HG02610 (cell line): Measurements from ENCODE around the gene TOP3B.

Experiments
- ATAC-seq: cut with Tn5 transposase; IDR thresholded peaks from one replicate; pipeline ENCODE4 v1.9.1; 2021; ENCODE audit warnings: mild to moderate bottlenecking, moderate library complexity; ENCODE audit not compliant: unreplicated experiment

The TOP3B gene

DNA sequence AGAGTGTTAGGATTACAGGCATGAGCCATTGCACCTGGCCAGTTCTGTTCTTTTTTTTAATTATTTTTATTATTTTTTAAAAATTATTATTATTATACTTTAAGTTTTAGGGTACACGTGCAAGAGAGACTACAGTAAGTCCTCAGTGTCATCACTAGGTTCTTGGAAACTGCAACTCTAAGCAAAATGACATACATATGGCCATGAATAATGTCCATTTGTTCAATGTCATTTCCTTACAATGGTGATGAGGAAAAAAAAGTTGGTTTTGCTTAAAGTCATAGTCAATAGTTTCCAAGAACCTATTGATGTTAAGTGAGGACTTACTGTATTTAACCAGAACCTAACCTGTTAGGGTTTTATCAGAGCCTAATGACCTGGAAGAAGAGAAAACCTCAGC lies 29.4 kb upstream of the TOP3B start:
- ATAC-seq, result no peak

DNA sequence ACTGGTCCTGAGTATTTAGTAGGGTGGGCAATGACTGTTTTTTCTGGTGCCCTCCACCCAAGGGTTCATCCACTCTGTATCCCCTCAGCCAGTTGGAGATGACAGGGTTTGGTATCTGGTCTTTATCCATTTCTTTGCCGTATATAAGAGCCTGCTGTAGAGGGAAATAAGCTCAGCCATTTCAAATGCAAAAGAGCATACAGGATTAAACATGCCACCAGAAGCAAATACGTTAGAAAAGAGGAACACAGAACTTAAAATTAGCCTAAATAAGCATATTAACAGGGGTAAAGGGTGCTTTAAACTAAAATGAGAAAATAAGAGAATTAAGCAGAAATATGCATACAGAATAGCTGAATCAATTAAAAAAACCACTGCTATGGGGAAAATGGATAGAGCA lies 27.8 kb upstream of the TOP3B start:
- no peak for ATAC-seq

GRCh38 chr22:22009661-22010060 lies 27.1 kb upstream of the TOP3B start:
- ATAC-seq, result no peak

DNA sequence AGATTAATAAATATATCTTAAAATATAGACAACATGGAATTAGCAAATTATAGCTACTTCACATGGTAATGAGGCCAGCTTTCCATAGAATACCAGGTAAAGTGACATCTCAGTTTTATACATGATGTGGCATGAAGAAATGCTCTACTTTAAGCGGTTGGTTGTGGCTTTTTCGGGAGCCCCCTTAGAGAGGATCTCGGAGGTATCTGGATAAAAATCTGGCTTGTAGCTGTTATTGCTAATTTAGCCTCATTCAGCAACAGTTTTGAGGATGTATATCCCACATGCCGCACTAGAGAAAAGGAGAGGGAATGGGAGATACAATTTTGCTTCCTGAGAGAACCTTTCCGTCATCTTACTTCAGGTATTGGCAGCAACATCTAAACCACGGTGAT lies 24.0 kb upstream of the TOP3B start:
- no peak for ATAC-seq

- ATAC-seq, result no peak
Measured at GRCh38 chr22:22005945-22006595, 23.5 kb upstream of the TOP3B start.

DNA sequence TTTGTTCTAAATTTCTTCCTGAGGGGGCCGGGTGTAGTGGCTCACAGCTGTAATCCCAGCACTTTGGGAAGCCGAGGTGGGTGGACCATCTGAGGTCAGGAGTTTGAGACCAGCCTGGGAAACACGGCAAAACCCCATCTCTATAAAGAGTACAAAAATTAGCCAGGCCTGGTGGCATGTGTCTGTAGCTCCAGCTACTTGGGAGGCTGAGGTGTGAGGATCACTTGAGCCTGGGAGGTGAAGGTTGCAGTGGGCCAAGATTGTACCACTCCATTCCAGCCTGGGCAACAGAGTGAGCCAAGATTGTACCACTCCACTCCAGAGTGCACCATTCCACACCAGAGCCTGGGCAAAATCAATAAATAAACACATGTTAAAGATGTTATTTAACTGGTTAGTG lies 20.6 kb upstream of the TOP3B start:
- ATAC-seq, result no peak

DNA sequence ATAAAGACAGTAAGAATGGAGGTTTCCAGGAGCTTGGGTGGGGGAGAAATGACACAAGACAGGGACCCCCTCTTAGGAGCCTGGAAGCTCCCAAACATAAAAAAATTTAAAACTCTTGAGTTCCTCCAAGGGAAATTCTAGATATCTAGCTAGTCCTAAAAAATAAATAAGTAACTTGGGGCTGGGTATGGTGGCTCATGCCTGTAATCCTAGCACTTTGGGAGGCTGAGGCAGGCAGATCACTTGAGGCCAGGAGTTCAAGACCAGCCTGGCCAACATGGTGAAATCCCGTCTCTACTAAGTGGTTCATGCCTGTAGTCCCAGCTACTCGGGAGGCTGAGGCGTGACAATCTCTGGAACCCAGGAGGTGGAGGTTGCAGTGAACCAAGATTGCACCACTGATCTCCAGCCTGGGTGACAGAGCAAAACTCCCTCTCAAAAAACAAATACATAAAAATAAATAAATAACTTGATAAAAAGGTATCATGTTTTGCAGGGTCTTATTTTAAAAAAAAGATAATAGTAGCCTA lies 20.0 kb upstream of the TOP3B start:
- no peak for ATAC-seq

DNA sequence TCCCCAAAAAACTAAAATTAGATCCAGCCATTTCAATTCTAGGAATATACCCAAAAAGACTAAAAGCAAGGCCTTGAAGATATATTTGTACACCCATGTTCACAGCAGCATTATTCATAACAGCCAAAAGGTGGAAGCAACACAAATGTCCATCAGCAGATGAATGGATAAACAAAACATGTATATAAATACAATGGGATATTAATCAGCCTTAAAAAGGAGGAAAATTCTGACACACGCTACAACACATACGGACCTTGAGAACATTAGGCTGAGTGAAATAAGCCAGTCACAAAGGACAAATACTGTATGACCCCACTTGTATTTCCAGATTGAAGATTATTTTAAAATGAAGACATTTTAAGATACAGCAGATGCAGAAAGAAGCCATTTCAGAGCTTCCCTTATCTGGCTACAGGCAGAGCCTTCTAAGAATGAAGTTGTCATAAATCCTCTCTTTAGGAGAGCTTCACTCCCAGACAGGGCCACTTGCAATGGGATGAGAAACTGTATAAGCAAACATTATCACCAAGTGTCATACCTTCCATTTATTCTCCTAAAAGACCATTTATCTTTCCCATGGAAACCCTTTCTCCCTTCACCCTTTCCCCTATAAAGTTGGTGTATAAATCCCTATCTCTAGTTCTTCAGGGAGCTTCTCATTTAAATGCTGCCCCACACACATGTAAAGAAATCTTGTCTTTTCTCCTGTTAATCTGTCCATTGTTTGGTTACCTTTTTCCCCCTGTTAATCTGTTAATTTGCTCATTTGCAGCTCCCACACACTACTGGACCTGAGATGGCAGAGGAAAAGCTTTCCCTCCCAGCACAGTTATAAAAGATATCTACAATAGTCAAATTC lies 19.3 kb upstream of the TOP3B start:
- ATAC-seq, result no peak

DNA sequence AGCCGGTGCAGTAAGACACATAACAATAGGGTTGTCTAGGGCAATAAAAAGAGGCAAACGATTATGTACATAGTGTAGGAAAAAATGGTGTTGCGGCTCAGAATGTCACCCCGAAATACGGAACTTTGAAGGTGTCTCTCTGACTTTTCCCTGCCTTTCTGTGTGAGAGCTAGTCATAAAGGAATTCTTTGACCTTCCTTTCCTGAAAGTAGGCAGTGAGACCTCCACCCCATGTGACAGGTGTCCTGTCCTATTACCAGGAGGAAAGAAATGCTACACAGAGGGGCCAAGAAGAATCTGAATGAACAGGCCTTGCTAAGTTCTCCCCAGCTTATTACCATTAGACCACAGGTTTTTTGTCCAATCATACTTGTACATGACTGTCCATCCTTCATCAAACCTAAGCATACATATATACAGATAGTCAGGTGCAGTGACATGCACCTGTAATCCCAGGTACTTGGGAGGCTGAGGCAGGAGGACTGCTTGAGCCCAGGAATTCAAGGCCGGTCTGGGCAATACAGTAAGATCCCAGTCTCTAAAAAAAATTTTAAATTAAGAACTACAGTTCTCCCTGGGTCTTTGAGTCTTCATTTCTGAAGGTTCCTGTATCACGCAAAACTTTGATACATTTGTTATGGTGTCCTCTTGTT lies 16.1 kb upstream of the TOP3B start:
- ATAC-seq, result no peak

- ATAC-seq, result no peak
Measured at GRCh38 chr22:21996175-21996720, 13.7 kb upstream of the TOP3B start.

GRCh38 chr22:21995660-21996059 lies 13.1 kb upstream of the TOP3B start:
- ATAC-seq, result no peak

GRCh38 chr22:21994881-21995444 lies 12.4 kb upstream of the TOP3B start:
- no peak for ATAC-seq

DNA sequence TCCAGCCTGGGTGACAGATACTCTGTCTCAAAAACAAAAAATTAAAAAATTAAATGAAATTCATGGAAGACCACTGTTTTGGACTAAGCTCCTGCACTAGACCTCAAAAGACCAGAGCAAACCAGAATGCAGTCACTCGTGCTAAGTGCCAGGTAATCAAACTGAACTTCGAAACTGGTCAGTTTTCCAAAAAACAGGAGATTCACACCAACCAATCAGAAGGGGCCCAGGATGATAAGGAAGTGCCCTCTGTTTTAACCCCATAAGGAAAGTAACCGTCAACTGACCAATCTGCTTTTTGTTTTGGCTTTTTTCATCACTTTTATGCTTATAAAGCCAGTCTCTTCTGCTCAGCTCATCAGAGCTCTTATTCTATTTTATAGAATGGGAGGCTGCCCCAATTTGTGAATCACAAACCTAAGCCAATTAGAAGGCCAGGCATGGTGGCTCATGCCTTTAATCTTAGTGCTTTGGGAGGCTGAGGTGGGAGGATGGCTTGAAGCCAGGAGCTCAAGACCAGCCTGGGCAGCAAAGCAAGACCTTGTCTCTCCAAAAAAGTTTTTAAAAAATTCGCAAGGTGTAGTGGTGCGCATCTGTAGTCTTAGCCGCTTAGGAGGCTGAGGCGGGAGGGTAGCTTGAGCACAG lies 10.1 kb upstream of the TOP3B start:
- no peak for ATAC-seq

DNA sequence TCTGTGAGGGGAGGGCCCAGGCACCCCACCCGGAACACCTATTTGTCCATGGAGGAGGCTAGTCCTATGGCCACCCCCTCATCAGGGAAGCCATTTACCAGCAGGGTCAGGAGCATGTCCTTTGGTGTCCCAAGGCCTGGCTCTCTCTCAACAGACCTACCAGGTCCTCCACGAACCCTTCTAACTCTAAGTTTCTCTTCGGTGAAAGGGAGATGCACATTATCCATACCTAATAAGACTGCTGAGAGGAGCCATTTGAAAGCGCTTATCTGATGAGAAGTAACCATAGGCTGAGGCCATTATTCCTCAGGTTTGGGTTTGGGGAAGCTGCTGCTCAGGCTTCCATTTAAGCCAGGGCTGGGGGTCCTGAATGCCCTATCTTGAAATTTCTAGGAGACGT lies 9.2 kb upstream of the TOP3B start:
- ATAC-seq, result no peak

DNA sequence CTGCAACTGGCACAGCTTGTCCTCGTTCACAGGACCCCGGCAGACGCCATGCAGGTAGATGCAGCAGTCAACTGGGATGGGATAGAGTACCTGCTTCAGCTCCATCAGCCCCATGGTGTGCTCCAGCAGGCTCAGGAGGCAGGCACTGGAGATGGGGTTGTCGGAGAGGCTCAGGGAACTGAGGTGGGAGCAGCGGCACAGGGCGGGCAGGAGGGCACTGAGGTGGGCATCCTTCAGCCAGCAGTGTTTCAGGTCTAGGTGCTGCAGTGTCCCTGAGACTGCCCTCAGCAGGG lies 8.7 kb upstream of the TOP3B start:
- no peak for ATAC-seq

GRCh38 chr22:21990445-21991303 lies 8.1 kb upstream of the TOP3B start:
- no peak for ATAC-seq

GRCh38 chr22:21989049-21989448 lies 6.5 kb upstream of the TOP3B start:
- no peak for ATAC-seq

DNA sequence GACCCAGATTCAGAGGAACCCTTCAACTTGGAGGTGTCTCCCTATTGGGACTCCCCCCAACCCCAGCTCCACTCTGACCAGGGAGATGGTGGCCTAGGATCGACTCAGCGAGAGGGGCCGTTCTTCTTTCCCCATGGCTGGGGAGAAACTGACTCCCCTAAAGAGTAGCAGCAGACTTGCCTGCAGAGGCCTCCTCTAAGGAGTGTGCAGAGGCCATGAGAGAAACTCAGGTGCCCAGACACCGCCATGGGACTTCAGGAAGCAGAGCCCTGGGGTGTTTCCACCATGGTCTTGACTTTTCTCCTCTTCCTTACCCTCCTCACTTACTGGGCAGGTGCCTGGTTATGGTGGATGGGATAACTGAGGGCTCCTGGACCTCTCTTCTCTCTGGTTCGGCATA lies 2.6 kb upstream of the TOP3B start:
- no peak for ATAC-seq

GRCh38 chr22:21984793-21985192 lies 2.2 kb upstream of the TOP3B start:
- no peak for ATAC-seq

GRCh38 chr22:21981874-21982273 lies 713 bp downstream of the TOP3B start:
- ATAC-seq, result no peak
